Testis (tissue), 2 donors: ENCODE measurements around the gene FAM240B.

Experiments
- POLR2A ChIP-seq: fragments of 450-650 bp; IDR thresholded peaks from one replicate; pipeline ENCODE4 v1.6.1; 2017; ENCODE audit warnings: antibody characterized with exemption, mild to moderate bottlenecking, moderate library complexity
- TF ChIP-seq, protein P1 (sequence below), 3 experiments: fragments of 450-650 bp in 2 of 3; fragments of 200-600 bp in 1 of 3; sonication (generic) in 1 of 3; IDR thresholded peaks; one replicate each; pipeline ENCODE4 v1.5.1; 2016 to 2019; ENCODE audit warnings: antibody characterized with exemption in 3 of 3, mild to moderate bottlenecking in 2 of 3, moderate library complexity in 1 of 3

DNA sequence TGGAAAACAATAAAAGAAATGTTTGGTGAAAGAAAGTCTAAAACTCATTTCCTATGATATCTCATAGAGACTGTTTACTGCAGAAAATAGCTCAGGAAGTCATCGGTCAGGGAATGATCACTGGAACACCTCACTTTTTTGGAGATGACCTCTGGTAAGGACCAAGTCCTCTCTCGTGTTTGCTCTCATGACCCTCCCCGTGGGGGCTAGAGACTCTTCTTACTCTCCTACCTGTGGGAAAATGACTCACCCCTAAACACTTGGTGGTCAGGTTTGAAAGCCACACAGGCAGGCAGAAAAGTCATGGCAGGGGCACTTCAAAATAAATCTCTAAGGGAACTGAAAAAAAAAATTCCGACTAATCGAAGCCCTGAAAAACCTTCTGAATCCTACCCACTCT is 48.2 kb downstream of the FAM240B start:
- TF ChIP-seq, protein P1, sequence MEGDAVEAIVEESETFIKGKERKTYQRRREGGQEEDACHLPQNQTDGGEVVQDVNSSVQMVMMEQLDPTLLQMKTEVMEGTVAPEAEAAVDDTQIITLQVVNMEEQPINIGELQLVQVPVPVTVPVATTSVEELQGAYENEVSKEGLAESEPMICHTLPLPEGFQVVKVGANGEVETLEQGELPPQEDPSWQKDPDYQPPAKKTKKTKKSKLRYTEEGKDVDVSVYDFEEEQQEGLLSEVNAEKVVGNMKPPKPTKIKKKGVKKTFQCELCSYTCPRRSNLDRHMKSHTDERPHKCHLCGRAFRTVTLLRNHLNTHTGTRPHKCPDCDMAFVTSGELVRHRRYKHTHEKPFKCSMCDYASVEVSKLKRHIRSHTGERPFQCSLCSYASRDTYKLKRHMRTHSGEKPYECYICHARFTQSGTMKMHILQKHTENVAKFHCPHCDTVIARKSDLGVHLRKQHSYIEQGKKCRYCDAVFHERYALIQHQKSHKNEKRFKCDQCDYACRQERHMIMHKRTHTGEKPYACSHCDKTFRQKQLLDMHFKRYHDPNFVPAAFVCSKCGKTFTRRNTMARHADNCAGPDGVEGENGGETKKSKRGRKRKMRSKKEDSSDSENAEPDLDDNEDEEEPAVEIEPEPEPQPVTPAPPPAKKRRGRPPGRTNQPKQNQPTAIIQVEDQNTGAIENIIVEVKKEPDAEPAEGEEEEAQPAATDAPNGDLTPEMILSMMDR (IDR thresholded peaks at IDR 0.05), result no peak
- TF ChIP-seq POLR2A, result no peak
